ENCODE data around the gene SSX5. TPM values are rescaled to one million over a fixed set of nuclear protein-coding genes. Genes with fewer than 3 reads are reported as not detected.

The SSX5 gene
- total and polyA plus RNA-seq, 2 donors (not counting 3 experiments of a cell fraction or from before 2014, with no cell fraction given), result not detected

DNA sequence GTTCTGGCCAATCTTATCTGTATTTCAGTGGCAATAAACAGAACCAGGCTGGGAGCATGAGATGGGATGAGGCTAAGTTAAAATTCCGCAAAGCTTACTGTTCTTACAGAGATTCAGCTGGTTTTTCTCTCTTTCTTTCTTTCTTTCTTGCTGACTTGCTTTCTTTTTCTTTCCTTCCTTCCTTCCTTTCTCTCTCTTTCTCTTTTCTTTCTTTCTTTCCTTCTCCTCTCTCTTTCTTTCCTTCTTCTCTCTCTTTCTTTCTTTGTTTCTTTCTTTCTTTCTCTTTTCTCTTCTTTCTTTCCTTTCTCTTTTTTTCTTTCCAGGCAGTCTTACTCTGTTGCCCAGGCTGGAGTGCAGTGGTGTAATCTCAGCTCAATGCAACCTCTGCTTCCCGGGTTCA, 41.8 kb downstream of the SSX5 start:
- H3K9me3 ChIP-seq (replicated peaks; ENCODE audit: control insufficient read depth, insufficient read depth, low read length), result no peaks in the 10 kb centered on the region
- no peaks in the 10 kb centered on the region for H3K9me1 ChIP-seq (replicated peaks; ENCODE audit: control insufficient read depth, extremely low read depth, insufficient read depth, low read length)
- no peaks in the 10 kb centered on the region for H3K4me1 ChIP-seq (ENCODE audit: control insufficient read depth, extremely low read depth, insufficient read depth, low read length)
- no peaks in the 10 kb centered on the region for H4K20me1 ChIP-seq (replicated peaks; ENCODE audit: control insufficient read depth, extremely low read depth, insufficient read depth, low read length)
- intact Hi-C loops (cut with micrococcal nuclease) (no loop called here), dilution Hi-C loops (cut with MboI; ENCODE audit: extremely low pct_ligation_motif_present, low sequenced_read_pairs) (no loop called here)
- DNase-seq (ENCODE audit: low read depth, low spot score) (no peak), FAIRE-seq (no peak)
- POLR2A ChIA-PET, result no interaction called here
- H3K4me2 ChIP-seq (ENCODE audit: insufficient read depth, low read length), result no peak overlapping the region
- BruUV-seq (replicated peaks), result no TSS peak
- no peaks in the 10 kb centered on the region for H3K27me3 ChIP-seq (ENCODE audit: control insufficient read depth in 2 of 2, insufficient read depth in 2 of 2, low read length in 2 of 2)
- H3K27ac ChIP-seq (ENCODE audit: insufficient read depth, low read depth, low read length), result no peak overlapping the region
- H3K9ac ChIP-seq (replicated peaks; ENCODE audit: extremely low read depth, insufficient read depth, low read length), result no peak overlapping the region
- no peaks in the 10 kb centered on the region for H3K36me3 ChIP-seq (ENCODE audit: control insufficient read depth in 2 of 2, extremely low read depth in 1 of 2, insufficient read depth in 2 of 2, low read length in 2 of 2)
- no peaks in the 10 kb centered on the region for H3K79me2 ChIP-seq (ENCODE audit: control insufficient read depth, insufficient read depth, low read length)
- H3K4me3 ChIP-seq (replicated peaks in 1 of 3; ENCODE audit: insufficient read depth in 1 of 3, low read depth in 1 of 3, low read length in 3 of 3), result no peak overlapping the region
- CTCF ChIA-PET, result no interaction called here
- no peak overlapping the region for H2AFZ ChIP-seq (ENCODE audit: low read depth, low read length)
- TF ChIP-seq MYC (IDR thresholded peaks at IDR 0.05; ENCODE audit: low read depth, low read length) (no peak), FOS (IDR thresholded peaks at IDR 0.05; ENCODE audit: borderline replicate concordance, insufficient read depth, low read length) (no peak), CTCF (IDR thresholded peaks at IDR 0.05; ENCODE audit: extremely low read depth in 1 of 2, insufficient read depth in 1 of 2, low read depth in 1 of 2, low read length in 2 of 2) (no peak), GATA2 (IDR thresholded peaks at IDR 0.05; ENCODE audit: insufficient read depth, insufficient read length, low read depth, low read length) (no peak), POLR2AphosphoS5 (IDR thresholded peaks at IDR 0.05; ENCODE audit: insufficient read depth, low read depth, low read length) (no peak), JUN (IDR thresholded peaks at IDR 0.05; ENCODE audit: borderline replicate concordance, insufficient read depth, insufficient read length, low read depth) (no peak), POLR2A (IDR thresholded peaks at IDR 0.05; ENCODE audit: low read depth, low read length) (no peak), EZH2 (IDR thresholded peaks at IDR 0.05; ENCODE audit: borderline replicate concordance, low read depth, low read length, severe bottlenecking) (no peak)
- TF ChIP-seq, protein P1, sequence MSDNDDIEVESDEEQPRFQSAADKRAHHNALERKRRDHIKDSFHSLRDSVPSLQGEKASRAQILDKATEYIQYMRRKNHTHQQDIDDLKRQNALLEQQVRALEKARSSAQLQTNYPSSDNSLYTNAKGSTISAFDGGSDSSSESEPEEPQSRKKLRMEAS (IDR thresholded peaks at IDR 0.05; ENCODE audit: insufficient read depth, insufficient read length), result no peak

Data from endothelial cell of umbilical vein (primary cell).